Vagina (tissue), 2 donors: ENCODE measurements around the gene TMED10. TPM values are rescaled to one million over a fixed set of nuclear protein-coding genes. Genes with fewer than 3 reads are reported as not detected.

Experiments
- DNase-seq, 2 donors: peaks; one replicate each; pipeline ENCODE4 v3.0.0-alpha.2; 2017; ENCODE audit errors: extremely low spot score in 2 of 2
- H3K27ac ChIP-seq: fragments of 200-600 bp; sonication (generic); one replicate; pipeline ENCODE4 v1.5.1; 2019
- H3K27me3 ChIP-seq: fragments of 200-600 bp; sonication (generic); one replicate; pipeline ENCODE4 v1.5.1; 2019
- H3K36me3 ChIP-seq, 2 donors: fragments of 200-600 bp; sonication (generic); one replicate each; pipeline ENCODE4 v1.5.1; 2017 to 2019
- H3K4me1 ChIP-seq: fragments of 200-600 bp; sonication (generic); one replicate; pipeline ENCODE4 v1.5.1; 2019
- H3K4me3 ChIP-seq, 2 donors: fragments of 200-600 bp; sonication (generic); 1 replicate in 1 of 2; 2 replicates in 1 of 2; pipeline ENCODE4 v1.5.1; 2016 to 2019
- H3K9me3 ChIP-seq: fragments of 200-600 bp; sonication (generic); one replicate; pipeline ENCODE4 v1.5.1; 2019
- CTCF ChIP-seq, 3 experiments: fragments of 450-650 bp in 2 of 3; fragments of 200-600 bp in 1 of 3; sonication (generic) in 1 of 3; IDR thresholded peaks; one replicate each; pipeline ENCODE4 v1.5.1; 2017 to 2019; ENCODE audit warnings: antibody characterized with exemption in 3 of 3, mild to moderate bottlenecking in 2 of 3, moderate library complexity in 2 of 3
- POLR2A ChIP-seq, 2 donors: fragments of 450-650 bp; IDR thresholded peaks; one replicate each; pipeline ENCODE4 v1.6.1; 2017; ENCODE audit warnings: antibody characterized with exemption in 2 of 2, mild to moderate bottlenecking in 2 of 2, moderate library complexity in 2 of 2
- POLR2AphosphoS5 ChIP-seq, 2 donors: sonication (generic); formaldehyde crosslinking; IDR thresholded peaks; one replicate each; pipeline ENCODE4 v1.9.0; 2017; ENCODE audit warnings: antibody characterized with exemption in 2 of 2, mild to moderate bottlenecking in 2 of 2, low read depth in 1 of 2; ENCODE audit not compliant: insufficient read depth in 1 of 2
- intact Hi-C: fragments of 100-400 bp; cut with DNase I; formaldehyde crosslinking; loops from one replicate; pipeline ENCODE4 v1.15.1; 2023
- total RNA-seq: library from RNA; depleted of rRNA; stranded (reverse); fragments of >200 nt; gene quantifications from one replicate; pipeline ENCODE4 v1.2.3, GENCODE V29; 2016

TMED10 gene
- total RNA-seq, 1 donor from 2014 or later: 249 TPM

GRCh38 chr14:75090353-75090752 lies 86.1 kb downstream of the TMED10 start:
- intact Hi-C loops: loop anchor here (5.0 kb wide), 1 partner anchor 138 kb away; no protein-coding TSS in a partner anchor
- Histone ChIP-seq H3K27me3 (no peaks in the 10 kb centered on the region), H3K9me3 (no peaks in the 10 kb centered on the region), H3K36me3 (peaks cover 0 to 71% of the 10 kb centered on the region in 2 donors), H3K27ac (no peak overlapping the region), H3K4me1 (no peaks in the 10 kb centered on the region), H3K4me3 (no peak overlapping the region)
- DNase-seq: no peak
- no peak for TF ChIP-seq POLR2A (IDR thresholded peaks at IDR 0.05)
- no peak for TF ChIP-seq CTCF (IDR thresholded peaks at IDR 0.05)
- no peak for TF ChIP-seq POLR2AphosphoS5 (IDR thresholded peaks at IDR 0.05; ENCODE audit: insufficient read depth in 1 of 2, low read depth in 1 of 2)

- peaks cover 0 to 71% of the 10 kb centered on the region in 2 donors for H3K36me3 ChIP-seq
- TF ChIP-seq CTCF (IDR thresholded peaks at IDR 0.05): peak; percentile 61 to 83 (median 80)
- TF ChIP-seq POLR2A (IDR thresholded peaks at IDR 0.05): no peak
- no peaks in the 10 kb centered on the region for H3K9me3 ChIP-seq
- no peaks in the 10 kb centered on the region for H3K27me3 ChIP-seq
- H3K4me3 ChIP-seq: no peak overlapping the region
- H3K4me1 ChIP-seq: no peaks in the 10 kb centered on the region
- no peak for DNase-seq
- no peak overlapping the region for H3K27ac ChIP-seq
- intact Hi-C loops: loop anchor here (10.0 kb wide), 2 partner anchors 54 to 174 kb away; no protein-coding TSS in a partner anchor
Measured at GRCh38 chr14:75088566-75089373, 87.6 kb downstream of the TMED10 start.

GRCh38 chr14:75088153-75088552 lies 88.3 kb downstream of the TMED10 start:
- DNase-seq: no peak
- no peaks in the 10 kb centered on the region for H3K27me3 ChIP-seq
- H3K4me1 ChIP-seq: no peaks in the 10 kb centered on the region
- H3K9me3 ChIP-seq: no peaks in the 10 kb centered on the region
- peaks cover 0 to 70% of the 10 kb centered on the region in 2 donors for H3K36me3 ChIP-seq
- TF ChIP-seq POLR2A (IDR thresholded peaks at IDR 0.05) (no peak), POLR2AphosphoS5 (IDR thresholded peaks at IDR 0.05; ENCODE audit: insufficient read depth in 1 of 2, low read depth in 1 of 2) (no peak), CTCF (IDR thresholded peaks at IDR 0.05) (no peak)
- no peak overlapping the region for H3K4me3 ChIP-seq
- intact Hi-C loops: loop anchor here (10.0 kb wide), 2 partner anchors 53 to 173 kb away; no protein-coding TSS in a partner anchor
- no peak overlapping the region for H3K27ac ChIP-seq

- Histone ChIP-seq H3K9me3 (no peaks in the 10 kb centered on the region), H3K27ac (no peak overlapping the region), H3K4me3 (no peak overlapping the region), H3K36me3 (peaks cover 0 to 49% of the 10 kb centered on the region in 2 donors), H3K27me3 (no peaks in the 10 kb centered on the region), H3K4me1 (no peaks in the 10 kb centered on the region)
- TF ChIP-seq CTCF (IDR thresholded peaks at IDR 0.05) (no peak), POLR2A (IDR thresholded peaks at IDR 0.05) (no peak), POLR2AphosphoS5 (IDR thresholded peaks at IDR 0.05; ENCODE audit: insufficient read depth in 1 of 2, low read depth in 1 of 2) (no peak)
- DNase-seq: no peak
- intact Hi-C loops: loop anchor here (10.0 kb wide), 2 partner anchors 50 to 170 kb away; no protein-coding TSS in a partner anchor
Measured at GRCh38 chr14:75084513-75084912, 91.9 kb downstream of the TMED10 start.

- Histone ChIP-seq H3K36me3 (peaks cover 0 to 47% of the 10 kb centered on the region in 2 donors), H3K4me3 (no peak overlapping the region)
- intact Hi-C loops: loop anchor here (10.0 kb wide), 2 partner anchors 48 to 168 kb away; no protein-coding TSS in a partner anchor
Measured at GRCh38 chr14:75083271-75083670, 93.1 kb downstream of the TMED10 start.

More at GRCh38 chr14:75083271-75083670, 93.1 kb downstream of the TMED10 start:
- H3K27ac ChIP-seq: no peak overlapping the region
- no peak for DNase-seq
- H3K4me1 ChIP-seq: no peaks in the 10 kb centered on the region
- H3K9me3 ChIP-seq: no peaks in the 10 kb centered on the region
- no peaks in the 10 kb centered on the region for H3K27me3 ChIP-seq
- no peak for TF ChIP-seq POLR2A (IDR thresholded peaks at IDR 0.05)
- TF ChIP-seq POLR2AphosphoS5 (IDR thresholded peaks at IDR 0.05; ENCODE audit: insufficient read depth in 1 of 2, low read depth in 1 of 2): no peak
- no peak for TF ChIP-seq CTCF (IDR thresholded peaks at IDR 0.05)
